HepG2 (cell line): Measurements from ENCODE around the gene UTP11.

Source experiments
- ATF4 ChIP-seq, 2 experiments: fragments of 450-650 bp in 1 of 2; sonication (generic) in 1 of 2; formaldehyde crosslinking; IDR thresholded peaks; 2 replicates each; pipeline versions ENCODE4 v1.5.0 to v1.8.0; 2020 to 2022; ENCODE audit warnings: mild to moderate bottlenecking in 1 of 2, missing genetic modification reagents in 1 of 2
- HNF4G ChIP-seq, 2 experiments: sonication (generic) in 1 of 2; formaldehyde crosslinking in 1 of 2; IDR thresholded peaks; 2 replicates each; pipeline versions ENCODE4 v1.4.0 to v1.6.1; 2011 to 2020; ENCODE audit warnings: borderline replicate concordance in 2 of 2, low read depth in 2 of 2, mild to moderate bottlenecking in 2 of 2, low read length in 1 of 2, missing genetic modification reagents in 1 of 2, moderate library complexity in 1 of 2
- KAT7 ChIP-seq: IDR thresholded peaks from 2 replicates; pipeline ENCODE4 v1.6.1; 2018; ENCODE audit warnings: borderline replicate concordance, missing compliant biosample characterization
- KLF9 ChIP-seq: IDR thresholded peaks from 2 replicates; pipeline ENCODE4 v1.6.1; 2016; ENCODE audit warnings: low read depth
- MIER3 ChIP-seq: IDR thresholded peaks from 2 replicates; pipeline ENCODE4 v1.6.1; 2016; ENCODE audit warnings: missing compliant biosample characterization, borderline replicate concordance
- POLR2AphosphoS5 ChIP-seq: IDR thresholded peaks from 2 replicates; pipeline ENCODE4 v1.6.1; 2012; ENCODE audit warnings: low read depth, low read length
- TGIF2 ChIP-seq: IDR thresholded peaks from 2 replicates; pipeline ENCODE4 v1.6.1; 2016; ENCODE audit warnings: control low read depth, missing compliant biosample characterization
- TF ChIP-seq, protein P1 (sequence below), 2 experiments: fragments of 450-650 bp in 1 of 2; sonication (generic) in 1 of 2; formaldehyde crosslinking in 1 of 2; IDR thresholded peaks; 2 replicates each; pipeline versions ENCODE4 v1.6.1 to v1.8.0; 2016 to 2022; ENCODE audit warnings: antibody characterized with exemption in 1 of 2, mild to moderate bottlenecking in 1 of 2, missing genetic modification reagents in 1 of 2

- TF ChIP-seq KLF9 (CRISPR knock-in tag) (no peak), POLR2AphosphoS5 (no peak), MIER3 (CRISPR knock-in tag) (no peak), KAT7 (CRISPR knock-in tag) (no peak), HNF4G (IDR thresholded peaks at IDR 0.05; ENCODE audit: borderline replicate concordance, low read depth, low read length) (no peak), HNF4G (CRISPR knock-in tag; IDR thresholded peaks at IDR 0.05; ENCODE audit: borderline replicate concordance, low read depth) (no peak), ATF4 (CRISPR knock-in tag; IDR thresholded peaks at IDR 0.05) (no peak), TGIF2 (no peak)
- TF ChIP-seq, protein P1, sequence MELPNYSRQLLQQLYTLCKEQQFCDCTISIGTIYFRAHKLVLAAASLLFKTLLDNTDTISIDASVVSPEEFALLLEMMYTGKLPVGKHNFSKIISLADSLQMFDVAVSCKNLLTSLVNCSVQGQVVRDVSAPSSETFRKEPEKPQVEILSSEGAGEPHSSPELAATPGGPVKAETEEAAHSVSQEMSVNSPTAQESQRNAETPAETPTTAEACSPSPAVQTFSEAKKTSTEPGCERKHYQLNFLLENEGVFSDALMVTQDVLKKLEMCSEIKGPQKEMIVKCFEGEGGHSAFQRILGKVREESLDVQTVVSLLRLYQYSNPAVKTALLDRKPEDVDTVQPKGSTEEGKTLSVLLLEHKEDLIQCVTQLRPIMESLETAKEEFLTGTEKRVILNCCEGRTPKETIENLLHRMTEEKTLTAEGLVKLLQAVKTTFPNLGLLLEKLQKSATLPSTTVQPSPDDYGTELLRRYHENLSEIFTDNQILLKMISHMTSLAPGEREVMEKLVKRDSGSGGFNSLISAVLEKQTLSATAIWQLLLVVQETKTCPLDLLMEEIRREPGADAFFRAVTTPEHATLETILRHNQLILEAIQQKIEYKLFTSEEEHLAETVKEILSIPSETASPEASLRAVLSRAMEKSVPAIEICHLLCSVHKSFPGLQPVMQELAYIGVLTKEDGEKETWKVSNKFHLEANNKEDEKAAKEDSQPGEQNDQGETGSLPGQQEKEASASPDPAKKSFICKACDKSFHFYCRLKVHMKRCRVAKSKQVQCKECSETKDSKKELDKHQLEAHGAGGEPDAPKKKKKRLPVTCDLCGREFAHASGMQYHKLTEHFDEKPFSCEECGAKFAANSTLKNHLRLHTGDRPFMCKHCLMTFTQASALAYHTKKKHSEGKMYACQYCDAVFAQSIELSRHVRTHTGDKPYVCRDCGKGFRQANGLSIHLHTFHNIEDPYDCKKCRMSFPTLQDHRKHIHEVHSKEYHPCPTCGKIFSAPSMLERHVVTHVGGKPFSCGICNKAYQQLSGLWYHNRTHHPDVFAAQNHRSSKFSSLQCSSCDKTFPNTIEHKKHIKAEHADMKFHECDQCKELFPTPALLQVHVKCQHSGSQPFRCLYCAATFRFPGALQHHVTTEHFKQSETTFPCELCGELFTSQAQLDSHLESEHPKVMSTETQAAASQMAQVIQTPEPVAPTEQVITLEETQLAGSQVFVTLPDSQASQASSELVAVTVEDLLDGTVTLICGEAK (IDR thresholded peaks at IDR 0.05), result no peak
- TF ChIP-seq, protein P1 (CRISPR knock-in tag; IDR thresholded peaks at IDR 0.05), result no peak
Measured at GRCh38 chr1:38022810-38023209, 10.3 kb downstream of the UTP11 start.
